ENCODE results near the gene FPGS.

The FPGS gene

DNA sequence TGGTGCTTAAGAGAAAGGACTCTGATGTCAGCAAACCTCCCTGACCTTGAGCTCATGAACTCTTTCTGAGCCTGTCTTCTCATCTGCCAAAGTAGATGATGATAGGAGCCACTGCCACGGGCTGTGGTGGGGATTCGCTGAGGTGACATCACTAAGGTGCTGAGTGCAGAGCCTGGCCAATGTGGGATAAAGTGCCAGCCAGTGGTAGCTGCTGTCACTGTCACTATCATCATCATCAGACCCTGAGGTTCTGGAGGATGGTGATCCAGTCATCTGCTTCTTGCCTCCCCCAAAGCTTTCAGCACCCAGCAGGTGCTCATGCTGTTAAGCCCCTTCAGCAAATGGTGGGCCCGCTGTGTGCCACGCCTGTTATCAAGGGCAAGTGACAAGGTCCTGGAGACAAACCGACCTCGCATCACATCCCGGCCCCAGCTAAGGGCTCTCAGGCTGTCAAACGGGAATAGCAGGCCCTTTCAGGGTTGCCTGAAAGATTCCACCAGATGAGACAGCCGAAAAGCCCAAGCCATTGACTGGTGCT, 6.4 kb downstream of the FPGS start:
- Histone ChIP-seq H3K9me3 (ENCODE audit: control insufficient read depth, insufficient read depth, low read length) (no peaks in the 10 kb centered on the region), H3K4me1 (ENCODE audit: control insufficient read depth, low read length) (peaks cover 10% of the 10 kb centered on the region), H4K20me1 (ENCODE audit: control insufficient read depth, insufficient read depth, low read depth, low read length) (peaks cover 5% of the 10 kb centered on the region; the same call in 1 of the 2 replicates), H3K4me2 (ENCODE audit: low read length) (no peak overlapping the region), H3F3A (ENCODE audit: control insufficient read depth, insufficient read depth) (no peaks in the 10 kb centered on the region), H3K9me2 (replicated peaks; ENCODE audit: control insufficient read depth, low read length) (no peaks in the 10 kb centered on the region), H3K36me3 (ENCODE audit: control insufficient read depth, low read length) (peaks cover 75% of the 10 kb centered on the region), H3K79me2 (ENCODE audit: control insufficient read depth, low read length) (peaks cover 25% of the 10 kb centered on the region), H3K4me3 (ENCODE audit: low read length) (no peak overlapping the region), H3K27me3 (ENCODE audit: control insufficient read depth, low read length) (no peaks in the 10 kb centered on the region), H3K27ac (ENCODE audit: low read depth, low read length) (no peak overlapping the region)
- TF ChIP-seq, protein P1, sequence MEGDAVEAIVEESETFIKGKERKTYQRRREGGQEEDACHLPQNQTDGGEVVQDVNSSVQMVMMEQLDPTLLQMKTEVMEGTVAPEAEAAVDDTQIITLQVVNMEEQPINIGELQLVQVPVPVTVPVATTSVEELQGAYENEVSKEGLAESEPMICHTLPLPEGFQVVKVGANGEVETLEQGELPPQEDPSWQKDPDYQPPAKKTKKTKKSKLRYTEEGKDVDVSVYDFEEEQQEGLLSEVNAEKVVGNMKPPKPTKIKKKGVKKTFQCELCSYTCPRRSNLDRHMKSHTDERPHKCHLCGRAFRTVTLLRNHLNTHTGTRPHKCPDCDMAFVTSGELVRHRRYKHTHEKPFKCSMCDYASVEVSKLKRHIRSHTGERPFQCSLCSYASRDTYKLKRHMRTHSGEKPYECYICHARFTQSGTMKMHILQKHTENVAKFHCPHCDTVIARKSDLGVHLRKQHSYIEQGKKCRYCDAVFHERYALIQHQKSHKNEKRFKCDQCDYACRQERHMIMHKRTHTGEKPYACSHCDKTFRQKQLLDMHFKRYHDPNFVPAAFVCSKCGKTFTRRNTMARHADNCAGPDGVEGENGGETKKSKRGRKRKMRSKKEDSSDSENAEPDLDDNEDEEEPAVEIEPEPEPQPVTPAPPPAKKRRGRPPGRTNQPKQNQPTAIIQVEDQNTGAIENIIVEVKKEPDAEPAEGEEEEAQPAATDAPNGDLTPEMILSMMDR (IDR thresholded peaks at IDR 0.05; ENCODE audit: low read depth, low read length, poor library complexity, severe bottlenecking): no peak

DNA sequence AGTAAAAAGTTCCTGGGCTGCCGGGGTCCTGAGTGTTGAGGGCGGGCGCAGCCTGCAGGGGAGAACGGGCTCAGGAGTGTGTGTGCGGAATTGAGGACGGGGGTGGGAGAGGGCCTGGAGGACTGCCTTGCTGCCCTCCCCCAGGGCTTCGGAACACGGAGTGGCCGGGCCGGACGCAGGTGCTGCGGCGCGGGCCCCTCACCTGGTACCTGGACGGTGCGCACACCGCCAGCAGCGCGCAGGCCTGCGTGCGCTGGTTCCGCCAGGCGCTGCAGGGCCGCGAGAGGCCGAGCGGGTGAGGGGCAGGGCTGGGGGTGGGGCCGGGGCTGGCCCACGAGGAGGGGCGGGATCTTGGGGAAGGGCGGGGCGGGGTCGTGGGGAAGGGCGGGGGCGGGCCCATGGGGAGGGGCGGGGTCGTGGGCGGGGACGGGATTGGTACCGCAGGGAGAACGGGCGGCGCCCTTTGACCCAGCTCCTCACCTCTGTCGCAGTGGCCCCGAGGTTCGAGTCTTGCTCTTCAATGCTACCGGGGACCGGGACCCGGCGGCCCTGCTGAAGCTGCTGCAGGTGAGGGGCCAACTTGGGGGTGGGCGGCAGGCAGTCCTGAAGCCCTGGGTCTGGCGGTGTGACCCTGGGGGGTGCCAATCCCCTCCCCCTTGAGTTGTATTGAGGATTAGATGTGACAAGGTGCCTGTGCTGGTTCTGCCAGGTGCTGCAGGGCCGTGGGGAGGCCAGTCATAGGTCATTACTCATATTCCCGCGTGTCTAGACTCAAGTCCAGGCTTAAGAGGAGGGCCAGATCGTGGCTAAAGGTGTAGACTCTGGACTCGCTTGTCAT, 7.1 kb downstream of the FPGS start:
- Histone ChIP-seq H3K36me3 (ENCODE audit: control insufficient read depth, low read length) (peaks cover 73% of the 10 kb centered on the region), H3K4me2 (ENCODE audit: low read length) (no peak overlapping the region), H3K27ac (ENCODE audit: low read depth, low read length) (no peak overlapping the region)

DNA sequence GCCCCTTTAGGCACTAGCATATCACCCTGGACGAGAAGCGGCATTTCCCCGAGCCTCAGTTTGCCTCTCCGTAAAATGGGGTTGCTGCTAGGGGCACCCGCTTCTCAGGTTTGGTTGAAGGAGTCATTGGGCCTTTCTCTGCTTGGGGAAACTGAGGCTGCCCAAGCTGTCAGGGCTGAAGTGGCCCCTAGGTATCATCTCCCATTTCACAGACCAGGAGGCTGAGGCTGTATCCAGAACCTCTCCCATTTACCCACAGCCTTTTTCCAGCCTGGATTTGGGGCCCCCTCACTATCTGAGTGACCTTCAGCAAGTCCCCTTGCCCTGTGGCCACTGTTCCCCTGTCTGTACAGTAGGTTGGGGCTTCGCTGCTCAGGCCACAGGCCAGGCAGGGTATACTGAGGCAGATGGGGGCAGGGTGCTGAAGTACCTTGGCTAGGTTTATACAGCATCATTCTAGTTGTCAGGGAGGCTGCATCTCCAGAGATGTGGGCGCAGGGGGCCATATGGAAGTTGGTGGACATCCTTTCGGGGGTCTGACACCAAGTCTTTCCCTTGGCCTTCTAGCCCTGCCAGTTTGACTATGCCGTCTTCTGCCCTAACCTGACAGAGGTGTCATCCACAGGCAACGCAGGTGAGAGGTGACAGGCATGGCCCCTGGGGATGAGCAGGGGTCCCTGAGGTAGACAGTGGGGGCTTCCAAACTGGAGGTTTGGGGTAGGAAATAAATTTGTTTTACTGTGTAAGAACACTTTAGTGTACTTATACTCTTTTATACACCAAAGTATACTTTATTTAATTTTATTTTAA, 7.9 kb downstream of the FPGS start:
- H3K79me2 ChIP-seq (ENCODE audit: control insufficient read depth, low read length): peaks cover 12% of the 10 kb centered on the region
- no peaks in the 10 kb centered on the region for H3K9me3 ChIP-seq (ENCODE audit: control insufficient read depth, insufficient read depth, low read length)
- H3K4me2 ChIP-seq (ENCODE audit: low read length): no peak overlapping the region
- H3K9me2 ChIP-seq (replicated peaks; ENCODE audit: control insufficient read depth, low read length): no peaks in the 10 kb centered on the region
- H3K27ac ChIP-seq (ENCODE audit: low read depth, low read length): no peak overlapping the region
- no peak for TF ChIP-seq EZH2phosphoT487 (IDR thresholded peaks at IDR 0.05; ENCODE audit: borderline replicate concordance, low read length)
- TF ChIP-seq, protein P1 (IDR thresholded peaks at IDR 0.05; ENCODE audit: low read depth, low read length, poor library complexity, severe bottlenecking): no peak
- no peaks in the 10 kb centered on the region for H3F3A ChIP-seq (ENCODE audit: control insufficient read depth, insufficient read depth)
- peaks cover 5% of the 10 kb centered on the region; the same call in 1 of the 2 replicates for H3K4me1 ChIP-seq (ENCODE audit: control insufficient read depth, low read length)
- no peak overlapping the region for H3K4me3 ChIP-seq (ENCODE audit: low read length)
- no peaks in the 10 kb centered on the region for H4K20me1 ChIP-seq (ENCODE audit: control insufficient read depth, insufficient read depth, low read depth, low read length)
- peaks cover 78% of the 10 kb centered on the region for H3K36me3 ChIP-seq (ENCODE audit: control insufficient read depth, low read length)
- H3K27me3 ChIP-seq (ENCODE audit: control insufficient read depth, low read length): no peaks in the 10 kb centered on the region

More for the DNA sequence above, 7.1 kb downstream of the FPGS start:
- Histone ChIP-seq H3K4me1 (ENCODE audit: control insufficient read depth, low read length) (peaks cover 5% of the 10 kb centered on the region; the same call in 1 of the 2 replicates), H4K20me1 (ENCODE audit: control insufficient read depth, insufficient read depth, low read depth, low read length) (no peaks in the 10 kb centered on the region), H3K9me2 (replicated peaks; ENCODE audit: control insufficient read depth, low read length) (no peaks in the 10 kb centered on the region), H3F3A (ENCODE audit: control insufficient read depth, insufficient read depth) (no peaks in the 10 kb centered on the region), H3K9me3 (ENCODE audit: control insufficient read depth, insufficient read depth, low read length) (no peaks in the 10 kb centered on the region), H3K27me3 (ENCODE audit: control insufficient read depth, low read length) (no peaks in the 10 kb centered on the region), H3K4me3 (ENCODE audit: low read length) (no peak overlapping the region), H3K79me2 (ENCODE audit: control insufficient read depth, low read length) (peaks cover 18% of the 10 kb centered on the region)
- TF ChIP-seq, protein P1 (IDR thresholded peaks at IDR 0.05; ENCODE audit: low read depth, low read length, poor library complexity, severe bottlenecking): no peak
- TF ChIP-seq EZH2phosphoT487 (IDR thresholded peaks at IDR 0.05; ENCODE audit: borderline replicate concordance, low read length): no peak

Data from DOHH2 (cell line).